Left cardiac atrium (tissue), 4 donors: ENCODE results near the gene RHOBTB3. TPM values are rescaled to one million over a fixed set of nuclear protein-coding genes. Genes with fewer than 3 reads are reported as not detected.
"Not testable (repeated sequence)": the region's sequence is repeated elsewhere in the genome, so short reads cannot be mapped to it uniquely, and the experiment has no call there.

Source experiments
- ATAC-seq, 2 donors: fragments of 200-7000 bp; cut with Tn5 transposase; one replicate each; pipeline ENCODE4 v1.9.1; 2020; ENCODE audit warnings: mild to moderate bottlenecking in 2 of 2, moderate library complexity in 2 of 2
- DNase-seq: peaks from one replicate; pipeline ENCODE4 v3.0.0-alpha.2; 2020
- intact Hi-C, 2 donors: fragments of 100-400 bp; cut with DNase I; formaldehyde crosslinking; loops; one replicate each; pipeline versions ENCODE4 v1.14.1 to v1.15.1; 2022 to 2023
- total RNA-seq, 2 donors: library from RNA; stranded (reverse); fragmentation: NEBNext Ultra II Directional; extraction: Animal tissue kit (Norgen Biotek cat#: 25700); gene quantifications; one replicate each; pipeline ENCODE4 v1.2.1, GENCODE V29; 2021
- donor health status: DM: no; HTN: yes; CAD: no.
- donor health status: DM: no; HTN: yes; CAD: no; lungs with severe emphysema.
- donor health status: DM: yes; HTN: yes; CAD: no.
- donor health status: Dilated cardiomyopathy.

RHOBTB3 gene
- total RNA-seq, 2 donors from 2014 or later: 101 to 110 TPM

- DNase-seq (no peak), ATAC-seq (peak; percentile 25 to 87)
- intact Hi-C loops: no loop called here
These were observed 18.7 kb upstream of the RHOBTB3 start for GRCh38 chr5:95712347-95712958.

- ATAC-seq, intact Hi-C loops, DNase-seq: not testable (repeated sequence)
These were observed 17.9 kb upstream of the RHOBTB3 start for GRCh38 chr5:95713246-95713645.

- intact Hi-C loops: no loop called here
- DNase-seq: no peak
- no peak for ATAC-seq
These were observed 17.0 kb upstream of the RHOBTB3 start for GRCh38 chr5:95713960-95714710.

- ATAC-seq (no peak), DNase-seq (no peak)
- intact Hi-C loops: no loop called here
These were observed 15.2 kb upstream of the RHOBTB3 start for GRCh38 chr5:95715799-95716461.

- DNase-seq (no peak), ATAC-seq (no peak)
- intact Hi-C loops: no loop called here
These were observed 13.7 kb upstream of the RHOBTB3 start for GRCh38 chr5:95717439-95717838.

- DNase-seq: no peak
- intact Hi-C loops: no loop called here
- no peak for ATAC-seq
These were observed 12.9 kb upstream of the RHOBTB3 start for GRCh38 chr5:95718203-95718602.

GRCh38 chr5:95718738-95719137, 12.4 kb upstream of the RHOBTB3 start:
- intact Hi-C loops: no loop called here
- DNase-seq (no peak), ATAC-seq (no peak)

- DNase-seq (no peak), ATAC-seq (peak; percentile 40 to 75)
- intact Hi-C loops: no loop called here
These were observed 10.9 kb upstream of the RHOBTB3 start for GRCh38 chr5:95720094-95720786.

GRCh38 chr5:95721582-95722295, 9.4 kb upstream of the RHOBTB3 start:
- no peak for DNase-seq
- intact Hi-C loops: no loop called here
- no peak for ATAC-seq

GRCh38 chr5:95723632-95724369, 7.3 kb upstream of the RHOBTB3 start:
- peak; percentile 64 to 87 for ATAC-seq
- intact Hi-C loops: no loop called here

GRCh38 chr5:95725071-95725820, 5.9 kb upstream of the RHOBTB3 start:
- no peak for DNase-seq
- intact Hi-C loops: no loop called here
- no peak for ATAC-seq

More at GRCh38 chr5:95723632-95724369, 7.3 kb upstream of the RHOBTB3 start:
- peak; percentile 44 for DNase-seq

GRCh38 chr5:95725937-95726810, 5.0 kb upstream of the RHOBTB3 start:
- ATAC-seq (no peak), DNase-seq (no peak)
- intact Hi-C loops: no loop called here

GRCh38 chr5:95726811-95727763, 4.0 kb upstream of the RHOBTB3 start:
- intact Hi-C loops: no loop called here
- ATAC-seq: no peak
- no peak for DNase-seq

- intact Hi-C loops: no loop called here
- no peak for ATAC-seq
- DNase-seq: no peak
These were observed 3.4 kb upstream of the RHOBTB3 start for GRCh38 chr5:95727764-95728191.

GRCh38 chr5:95728494-95729114, 2.5 kb upstream of the RHOBTB3 start:
- no peak for DNase-seq
- ATAC-seq: no peak
- intact Hi-C loops: no loop called here
